ENCODE measurements around the gene R3HDM1. TPM values are rescaled to one million over a fixed set of nuclear protein-coding genes. Genes with fewer than 3 reads are reported as not detected.
"Not testable (repeated sequence)": the region's sequence is repeated elsewhere in the genome, so short reads cannot be mapped to it uniquely, and the experiment has no call there.

The R3HDM1 gene
- total RNA-seq, 4 donors from 2014 or later = 14.1 to 30.9 (median 21.6) TPM

DNA sequence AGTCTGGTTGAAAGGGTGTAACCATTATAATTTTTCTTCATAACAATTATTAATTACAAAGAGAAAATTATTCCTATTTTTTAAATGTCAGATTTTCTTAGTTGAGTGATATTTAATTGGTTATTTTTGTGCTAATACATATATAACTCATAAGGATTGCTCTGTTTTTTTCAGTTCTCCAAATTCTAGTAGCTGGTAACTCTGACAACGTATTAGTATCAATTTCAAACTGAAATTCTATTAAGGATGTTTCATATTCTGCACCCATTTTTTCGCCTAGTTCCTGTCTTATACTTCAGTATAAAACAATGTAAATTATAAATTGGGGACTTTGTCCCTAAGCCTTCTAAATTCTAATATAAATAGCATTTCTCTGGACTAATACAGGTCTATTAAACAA is 81.0 kb downstream of the R3HDM1 start:
- no peaks in the 10 kb centered on the region for H3K4me1 ChIP-seq
- no peak for DNase-seq (ENCODE audit: low spot score in 2 of 2)
- TF ChIP-seq POLR2AphosphoS5 (IDR thresholded peaks at IDR 0.05) (no peak), EP300 (IDR thresholded peaks at IDR 0.05) (no peak), POLR2A (IDR thresholded peaks at IDR 0.05) (no peak), CTCF (IDR thresholded peaks at IDR 0.05) (no peak)
- peaks cover 3% of the 10 kb centered on the region for H3K36me3 ChIP-seq
- H3K27ac ChIP-seq = no peak overlapping the region
- no peak overlapping the region for H3K4me3 ChIP-seq
- no peaks in the 10 kb centered on the region for H3K27me3 ChIP-seq
- no peaks in the 10 kb centered on the region for H3K9me3 ChIP-seq
- WGBS = 91% methylated on average over 2 of the region's 2 CpGs

DNA sequence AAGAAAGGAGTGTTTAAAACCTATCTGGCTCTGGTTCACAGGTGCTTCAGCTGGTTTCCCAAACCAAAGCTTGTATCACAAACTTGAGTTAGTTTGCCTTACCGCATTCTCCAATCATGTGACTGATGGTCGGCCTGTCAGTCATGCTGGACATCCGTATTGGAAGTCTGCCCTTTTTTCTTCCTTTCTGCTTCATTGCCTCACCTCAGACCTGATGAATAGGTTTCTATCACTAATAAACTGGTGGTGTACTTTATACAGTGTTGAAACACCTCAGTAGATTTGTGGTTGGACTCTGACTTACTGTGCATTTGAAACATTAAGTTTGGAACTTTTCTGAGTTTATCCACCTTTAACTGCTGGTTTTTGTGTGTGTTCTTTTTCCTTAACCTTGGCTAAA is 84.1 kb downstream of the R3HDM1 start:
- no peaks in the 10 kb centered on the region for H3K4me1 ChIP-seq
- H3K27me3 ChIP-seq = no peaks in the 10 kb centered on the region
- no peak for DNase-seq (ENCODE audit: low spot score in 2 of 2)
- no peaks in the 10 kb centered on the region for H3K9me3 ChIP-seq
- H3K27ac ChIP-seq = no peak overlapping the region
- 91% methylated on average over 3 of the region's 3 CpGs for WGBS
- H3K4me3 ChIP-seq = no peak overlapping the region
- no peak for TF ChIP-seq POLR2AphosphoS5 (IDR thresholded peaks at IDR 0.05)
- TF ChIP-seq POLR2A (IDR thresholded peaks at IDR 0.05) = no peak
- TF ChIP-seq CTCF (IDR thresholded peaks at IDR 0.05) = no peak
- no peak for TF ChIP-seq EP300 (IDR thresholded peaks at IDR 0.05)
- H3K36me3 ChIP-seq = no peaks in the 10 kb centered on the region

DNA sequence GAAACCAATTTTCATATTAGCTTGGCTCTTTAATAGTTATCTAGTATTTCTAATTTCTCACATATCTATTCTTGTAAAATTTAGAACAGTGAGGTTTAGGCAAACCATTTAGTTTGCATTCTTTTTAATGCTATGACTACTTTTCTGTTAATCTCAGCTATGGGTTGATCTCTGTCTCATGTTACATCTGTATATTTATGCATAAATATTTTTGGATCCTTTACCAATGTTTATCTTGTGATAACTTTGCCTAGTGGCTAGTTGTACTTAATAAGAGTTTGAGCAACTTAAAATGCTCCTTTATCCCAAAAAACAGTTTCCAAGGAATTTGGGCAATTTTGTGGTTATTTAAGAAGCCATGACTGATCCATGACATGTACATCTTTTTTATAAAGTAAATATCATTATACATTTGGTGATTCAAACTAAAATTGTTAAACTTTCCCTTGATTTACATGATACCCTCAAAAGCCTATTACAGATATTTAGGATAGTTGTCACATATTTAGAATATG is 86.3 kb downstream of the R3HDM1 start:
- DNase-seq (ENCODE audit: low spot score in 2 of 2) = no peak
- Histone ChIP-seq H3K4me3 (no peak overlapping the region), H3K27ac (no peak overlapping the region), H3K4me1 (no peaks in the 10 kb centered on the region), H3K27me3 (no peaks in the 10 kb centered on the region), H3K9me3 (no peaks in the 10 kb centered on the region), H3K36me3 (no peaks in the 10 kb centered on the region)
- TF ChIP-seq POLR2A (IDR thresholded peaks at IDR 0.05) = no peak

DNA sequence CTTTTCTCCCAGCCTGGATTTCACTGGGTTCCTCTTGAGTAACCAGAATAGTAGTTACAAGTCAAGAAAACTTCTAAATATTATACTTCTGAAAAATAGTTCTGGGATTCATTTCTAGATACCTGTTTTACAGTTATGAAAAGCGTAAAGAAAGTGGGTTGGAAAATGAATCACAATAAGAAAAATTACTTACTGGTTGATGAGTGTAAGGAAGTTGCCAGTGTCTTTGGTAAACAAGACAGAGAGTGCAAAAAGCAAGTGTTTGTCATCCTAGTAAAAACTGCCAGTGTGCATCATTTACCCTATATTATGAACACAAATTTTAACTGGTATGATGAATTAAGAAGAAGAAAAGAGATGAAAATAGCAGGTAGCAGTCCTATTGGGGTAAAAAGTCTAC is 88.9 kb downstream of the R3HDM1 start:
- no peak overlapping the region for H3K4me3 ChIP-seq
- 98% methylated on average over 1 of the region's 1 CpG for WGBS
- no peak overlapping the region for H3K27ac ChIP-seq
- H3K9me3 ChIP-seq = no peaks in the 10 kb centered on the region
- no peaks in the 10 kb centered on the region for H3K36me3 ChIP-seq
- no peaks in the 10 kb centered on the region for H3K4me1 ChIP-seq
- no peak for TF ChIP-seq POLR2A (IDR thresholded peaks at IDR 0.05)
- no peak for TF ChIP-seq POLR2AphosphoS5 (IDR thresholded peaks at IDR 0.05)
- TF ChIP-seq CTCF (IDR thresholded peaks at IDR 0.05) = no peak
- no peak for TF ChIP-seq EP300 (IDR thresholded peaks at IDR 0.05)
- no peak for DNase-seq (ENCODE audit: low spot score in 2 of 2)
- no peaks in the 10 kb centered on the region for H3K27me3 ChIP-seq

DNA sequence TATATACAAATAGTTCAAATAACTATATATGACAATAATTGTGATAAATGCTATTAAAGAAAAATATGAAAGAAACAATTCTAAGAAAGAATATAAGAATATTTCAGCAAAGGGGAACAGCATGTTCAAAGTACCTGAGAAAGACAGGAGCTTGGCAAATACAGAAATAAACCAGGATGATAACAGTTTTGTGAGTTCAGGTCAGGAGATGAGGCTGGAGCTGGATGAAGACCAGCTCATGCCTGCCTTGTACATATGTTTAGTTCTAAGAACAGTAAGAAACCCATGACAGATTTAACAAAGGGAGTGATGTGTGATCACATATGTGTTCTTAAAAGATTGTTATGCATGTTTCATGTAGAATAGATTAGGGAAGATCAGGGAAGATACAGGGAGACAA is 98.2 kb downstream of the R3HDM1 start:
- DNase-seq (ENCODE audit: low spot score in 2 of 2) = no peak

GRCh38 chr2:135630034-135630433 is 98.8 kb downstream of the R3HDM1 start:
- H3K4me1 ChIP-seq = not testable (repeated sequence)
- 92% methylated on average over 8 of the region's 8 CpGs for WGBS

More for the DNA sequence above, 98.2 kb downstream of the R3HDM1 start:
- no peaks in the 10 kb centered on the region for H3K9me3 ChIP-seq
- no peak overlapping the region for H3K4me3 ChIP-seq
- no peak overlapping the region for H3K27ac ChIP-seq
- TF ChIP-seq CTCF (IDR thresholded peaks at IDR 0.05) (no peak), EP300 (IDR thresholded peaks at IDR 0.05) (no peak)
- no peaks in the 10 kb centered on the region for H3K4me1 ChIP-seq
- H3K36me3 ChIP-seq = peaks cover 5% of the 10 kb centered on the region
- H3K27me3 ChIP-seq = no peaks in the 10 kb centered on the region

More at GRCh38 chr2:135630034-135630433, 98.8 kb downstream of the R3HDM1 start:
- H3K4me3 ChIP-seq; H3K9me3 ChIP-seq; DNase-seq (ENCODE audit: low spot score in 2 of 2); H3K27ac ChIP-seq; H3K36me3 ChIP-seq; H3K27me3 ChIP-seq: not testable (repeated sequence)
